Stimulated activated CD8-positive, alpha-beta memory T cell treated with anti-CD3 and anti-CD28 coated beads, Interleukin-2, amount 100 ng/mL, for 1 hour (primary cell): ENCODE results near the gene NEDD4L.
"Not testable (repeated sequence)": the region's sequence is repeated elsewhere in the genome, so short reads cannot be mapped to it uniquely, and the experiment has no call there.

ENCODE experiments used
- DNase-seq, 2 donors: peaks; one replicate each; pipeline ENCODE4 v3.0.0-alpha.2; 2020; ENCODE audit warnings: low read depth in 2 of 2

The NEDD4L gene

DNA sequence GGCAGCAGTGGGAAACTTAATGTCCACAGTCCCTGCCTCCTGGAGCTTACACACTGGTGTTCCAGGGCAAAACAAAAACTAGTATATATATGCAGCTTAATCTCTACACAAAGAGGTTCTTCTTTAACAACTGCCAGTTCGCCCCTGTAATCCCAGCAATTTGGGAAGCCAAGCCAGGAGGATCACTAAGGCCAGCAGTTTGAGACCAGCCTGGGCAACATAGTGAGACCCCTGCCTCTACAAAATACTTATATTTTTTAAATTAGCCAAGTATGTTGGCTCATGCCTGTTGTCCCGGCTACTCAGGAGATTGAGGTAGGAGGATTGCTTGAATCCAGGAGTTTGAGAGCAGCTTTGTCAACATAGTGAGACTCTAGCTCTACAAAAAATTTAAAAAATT, 17.2 kb upstream of the NEDD4L start:
- DNase-seq = no peak

DNA sequence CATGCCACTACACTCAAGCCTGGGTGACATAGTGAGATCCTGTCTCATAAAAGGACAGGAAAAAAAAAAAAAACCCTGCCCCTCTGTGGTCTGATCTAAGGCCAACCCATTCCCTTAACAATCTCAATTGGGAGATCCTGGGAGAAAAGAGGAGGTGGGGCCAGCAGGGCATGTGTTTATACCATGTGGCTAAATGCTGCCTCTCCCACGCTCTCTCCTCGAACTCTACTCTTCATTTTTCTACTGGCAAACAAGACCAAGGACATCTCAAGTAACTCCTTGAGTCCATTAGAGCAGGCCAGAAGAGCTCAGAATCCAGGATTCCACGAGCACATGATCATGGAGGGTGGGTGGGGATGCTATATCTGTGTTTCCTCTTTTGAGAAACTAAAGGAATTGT, 16.7 kb upstream of the NEDD4L start:
- DNase-seq = no peak

DNA sequence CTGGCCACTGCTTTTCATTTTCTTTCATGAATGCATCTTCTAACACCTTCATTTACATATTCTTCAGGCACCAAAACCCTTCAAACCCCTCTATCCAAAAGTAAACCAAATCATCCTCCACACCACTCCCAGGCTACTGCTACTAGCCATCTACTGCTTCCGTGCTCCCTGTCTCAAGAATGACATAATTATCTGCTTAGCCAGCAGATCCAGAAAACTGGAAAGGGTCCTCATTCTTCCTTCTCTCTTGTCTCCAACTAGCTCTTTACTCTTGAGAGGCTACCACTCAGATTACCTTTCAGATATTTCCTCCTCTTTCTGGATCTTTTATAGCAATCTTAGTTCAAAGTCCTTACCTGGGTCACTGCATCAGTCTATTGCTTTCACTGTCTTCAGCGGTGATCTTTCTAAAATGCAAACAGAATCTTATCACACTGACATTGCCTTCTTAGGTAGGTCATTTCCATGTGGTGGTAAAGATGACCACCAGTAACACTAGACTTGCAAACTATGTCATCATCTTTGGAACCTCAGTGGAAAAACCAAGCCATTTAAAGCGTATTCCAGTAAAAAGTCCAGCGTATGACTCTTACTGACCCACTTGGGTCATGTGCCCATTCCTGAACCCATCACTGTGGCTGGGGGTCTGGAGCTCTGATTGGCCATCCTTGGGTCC, 15.8 kb upstream of the NEDD4L start:
- no peak for DNase-seq

DNA sequence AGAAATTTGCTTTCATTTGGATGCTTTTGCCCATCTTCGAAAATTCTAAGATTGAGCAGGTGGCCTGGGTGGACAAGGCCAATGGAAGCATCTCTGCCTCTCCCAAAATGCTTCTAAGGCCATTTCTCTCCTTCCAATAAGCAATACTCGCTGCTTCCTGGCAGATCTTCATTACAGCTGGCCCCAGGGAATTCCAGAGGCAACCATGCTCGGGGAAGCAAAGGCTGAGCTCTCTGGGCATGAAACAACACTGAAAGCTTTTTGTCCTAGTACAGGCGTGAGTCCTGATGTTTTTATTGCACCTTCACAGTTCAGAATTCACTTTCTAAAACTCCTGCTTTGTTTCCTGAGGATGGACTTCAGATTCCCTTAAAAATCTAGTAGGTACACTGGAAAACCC, 11.8 kb upstream of the NEDD4L start:
- DNase-seq = no peak

DNA sequence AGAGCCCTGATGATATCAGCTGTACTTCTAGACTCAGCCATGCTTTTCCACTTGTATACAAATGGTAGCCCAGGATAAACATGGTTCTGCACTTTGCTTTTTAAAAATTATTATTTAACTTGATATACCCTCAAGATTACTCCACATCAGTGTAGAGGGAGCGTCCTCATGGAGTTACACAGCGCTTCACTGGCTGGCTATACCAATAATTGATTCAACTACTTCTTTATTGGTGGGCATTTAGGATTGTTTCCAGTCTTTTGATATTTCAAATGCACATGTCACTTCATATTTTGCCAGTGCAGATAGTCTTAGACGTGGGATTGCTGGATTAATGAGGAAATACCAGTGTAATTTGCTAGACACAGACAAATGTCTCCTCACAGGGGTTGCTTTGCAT, 10.8 kb upstream of the NEDD4L start:
- no peak for DNase-seq

DNA sequence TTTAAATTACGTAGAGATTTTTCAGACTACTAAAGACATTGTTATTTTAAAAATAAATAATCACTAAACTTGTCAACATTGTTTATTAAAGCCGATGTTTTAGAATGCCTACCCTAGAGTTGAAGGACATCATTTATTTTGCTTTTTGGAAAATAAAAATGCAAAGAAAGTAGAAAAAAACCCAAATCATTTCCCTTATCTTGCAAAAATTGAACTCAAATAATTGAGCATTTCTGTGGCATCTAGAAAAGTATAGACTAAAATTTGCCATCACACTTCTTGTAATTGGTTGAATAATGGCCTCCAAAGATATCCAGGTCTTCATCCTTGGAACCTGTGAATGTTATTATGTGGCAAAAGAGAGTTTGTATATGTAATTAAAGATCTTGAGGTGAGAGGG, 9.7 kb upstream of the NEDD4L start:
- DNase-seq = no peak

DNA sequence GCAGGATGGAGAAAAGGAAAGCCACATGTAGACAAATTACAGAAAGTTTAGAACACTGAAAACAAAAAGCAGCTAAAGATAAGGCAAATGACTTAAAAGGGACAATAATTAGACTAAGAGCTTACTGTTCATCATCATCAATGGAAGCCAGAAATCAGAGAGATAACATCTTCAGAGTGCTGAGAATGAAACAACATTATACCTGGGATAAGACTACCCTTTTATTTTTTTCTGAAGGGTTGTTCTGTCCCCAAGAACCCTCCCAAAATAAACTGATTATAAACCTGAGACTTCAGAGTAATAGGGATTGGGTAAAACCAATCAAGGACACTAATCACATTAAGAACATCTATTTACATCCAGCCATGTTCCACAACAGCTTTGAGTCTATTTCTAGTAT, 6.9 kb upstream of the NEDD4L start:
- DNase-seq = no peak

DNA sequence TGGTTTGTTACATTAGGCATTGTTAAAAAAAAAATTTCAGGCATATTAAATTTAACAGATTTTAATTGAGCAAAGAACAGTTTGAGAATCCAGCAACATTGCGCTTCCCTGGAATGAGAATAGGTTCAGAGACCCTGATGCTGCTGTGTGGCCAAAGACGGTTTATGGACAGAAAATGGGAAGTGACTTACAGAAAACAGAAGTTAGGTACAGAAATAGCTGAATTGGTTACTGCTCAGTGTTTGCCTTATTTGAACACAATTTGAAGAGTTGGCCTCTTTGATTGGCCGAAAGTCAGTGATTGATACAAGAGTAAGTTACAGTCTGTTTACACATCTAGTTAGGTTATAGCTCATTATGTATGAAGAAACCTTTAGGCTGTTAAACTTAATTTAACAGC, 6.0 kb upstream of the NEDD4L start:
- DNase-seq = no peak

DNA sequence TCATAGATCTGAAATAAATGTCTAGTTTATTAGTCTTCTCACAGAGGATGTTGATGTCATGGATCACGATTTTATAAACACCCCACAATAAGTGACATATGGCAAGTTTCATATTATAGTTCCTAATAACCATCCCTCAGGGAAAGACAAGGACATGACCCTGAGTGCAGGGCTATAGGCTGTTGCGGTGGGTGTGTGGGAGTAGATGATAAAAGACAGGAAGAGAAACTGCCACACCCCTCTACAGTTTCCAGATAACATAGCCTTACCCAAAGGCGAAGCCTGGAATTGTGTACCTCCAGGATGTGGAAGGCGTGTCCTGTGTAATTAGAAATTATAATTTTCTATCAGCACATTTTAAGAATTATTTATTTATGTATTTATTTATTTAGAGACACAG, 2.4 kb upstream of the NEDD4L start:
- no peak for DNase-seq

DNA sequence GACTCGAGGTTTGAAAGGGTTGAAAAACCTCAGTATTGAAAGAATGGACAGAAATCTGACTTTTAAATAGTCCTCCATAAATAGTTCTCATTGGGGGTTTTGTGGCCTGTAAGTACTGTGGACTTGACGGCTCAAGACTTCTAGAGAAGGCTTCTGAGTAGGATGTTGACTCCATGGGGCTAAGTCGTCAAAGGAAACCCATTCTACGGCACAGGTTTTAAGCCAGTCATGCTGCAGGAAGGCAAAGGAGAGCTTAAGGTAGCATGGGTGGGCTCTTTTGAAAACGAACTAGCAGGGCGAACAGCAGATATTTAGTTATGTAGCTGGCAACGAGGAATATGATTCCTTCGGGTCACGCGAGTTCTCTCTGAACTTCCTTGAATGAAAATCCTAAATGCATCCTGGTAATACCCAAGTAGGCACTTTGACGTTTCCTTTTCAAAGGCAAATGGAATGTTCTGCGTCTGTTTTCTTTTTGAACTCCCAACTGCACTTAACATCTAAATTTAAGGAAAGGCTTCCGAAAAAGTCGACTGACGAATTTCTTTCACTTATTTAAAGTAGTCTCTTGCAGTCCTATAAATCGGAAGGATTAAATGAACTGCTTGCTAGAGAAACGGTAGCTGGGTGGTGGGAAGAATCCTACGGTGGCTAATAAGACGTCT, 1.1 kb upstream of the NEDD4L start:
- DNase-seq = no peak

DNA sequence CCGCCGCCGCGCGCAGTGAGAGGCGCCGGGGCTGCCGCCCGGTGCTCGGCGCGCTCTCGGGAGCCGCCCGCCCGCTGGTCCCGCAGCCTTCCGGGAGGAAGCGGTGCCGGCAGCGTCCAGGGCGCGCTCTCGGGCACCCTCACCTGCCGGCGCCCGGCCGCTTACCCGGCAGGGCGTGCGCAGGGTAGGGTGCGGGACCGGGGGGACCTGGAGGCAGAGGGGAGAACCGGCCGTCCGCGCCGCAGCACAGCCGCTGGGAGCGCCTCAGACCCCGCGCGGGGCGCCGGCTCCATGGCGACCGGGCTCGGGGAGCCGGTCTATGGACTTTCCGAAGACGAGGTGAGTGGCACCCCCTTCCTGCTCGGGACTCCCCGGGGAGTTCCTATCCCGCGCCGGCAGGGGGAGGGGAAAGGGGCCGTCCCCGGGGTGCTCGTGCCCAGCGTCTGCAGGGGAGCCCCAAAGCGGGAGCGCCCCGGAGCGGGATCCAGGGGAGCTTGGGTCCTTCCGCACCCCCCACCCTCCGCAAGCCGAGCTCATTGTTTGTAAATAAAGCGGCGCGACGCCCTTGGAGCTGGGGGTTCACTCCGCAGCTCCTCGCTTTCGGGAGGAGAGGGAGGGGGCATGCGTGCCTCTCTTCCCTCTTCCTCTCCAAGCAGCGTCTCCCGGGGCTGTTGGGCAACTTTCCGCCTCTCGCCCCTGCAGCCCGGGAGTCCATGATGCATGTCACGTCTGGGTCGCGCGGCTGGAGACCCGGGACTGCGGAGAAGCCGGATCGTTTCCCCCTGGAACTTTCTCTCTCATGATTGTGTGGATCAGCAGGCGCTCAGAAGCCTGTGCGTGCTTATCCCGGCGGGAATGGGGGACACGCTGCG, 580 bp downstream of the NEDD4L start:
- peak; percentile 4 to 20 for DNase-seq

DNA sequence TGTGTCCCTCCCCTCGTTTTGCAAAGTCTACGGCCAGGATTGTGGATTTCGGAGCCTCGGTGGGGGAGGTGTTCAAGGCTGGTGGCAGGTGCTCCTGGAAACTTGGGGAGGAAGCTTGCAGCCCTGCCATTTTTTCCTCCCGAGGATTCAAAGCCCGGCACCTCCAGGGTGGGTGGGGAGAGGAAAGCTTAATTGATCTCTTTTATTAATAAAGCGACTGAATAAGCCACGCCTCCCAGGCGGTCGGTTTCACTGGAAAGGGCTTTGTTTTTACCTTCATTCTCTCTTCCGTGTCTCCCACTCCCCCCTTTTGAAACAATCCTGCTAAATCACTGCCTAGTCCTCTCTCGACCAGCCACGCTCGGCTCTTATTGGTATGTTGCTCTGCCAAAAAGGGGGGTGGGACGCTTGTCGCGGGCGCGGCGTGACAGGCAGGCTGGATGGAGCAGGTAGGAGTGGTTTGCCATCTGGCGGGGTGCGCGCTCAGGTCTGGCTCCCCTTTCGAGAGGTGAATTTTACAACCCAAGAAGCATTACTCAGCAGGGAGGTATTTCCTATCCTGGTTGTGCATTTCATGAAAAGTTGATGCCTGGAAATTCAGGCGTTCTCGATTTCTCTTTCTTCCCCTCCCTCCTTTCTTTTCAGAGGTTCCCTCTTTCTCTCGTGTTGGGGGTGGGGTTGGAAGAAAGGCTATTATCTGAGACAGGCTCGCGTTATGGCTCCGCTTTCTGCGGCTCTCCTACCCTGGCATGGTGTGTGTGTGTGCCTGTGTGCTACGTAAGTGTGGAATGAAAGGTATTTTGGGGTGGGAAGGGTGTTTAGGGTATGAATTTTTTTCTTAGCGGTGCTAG, 1.4 kb downstream of the NEDD4L start:
- no peak for DNase-seq

DNA sequence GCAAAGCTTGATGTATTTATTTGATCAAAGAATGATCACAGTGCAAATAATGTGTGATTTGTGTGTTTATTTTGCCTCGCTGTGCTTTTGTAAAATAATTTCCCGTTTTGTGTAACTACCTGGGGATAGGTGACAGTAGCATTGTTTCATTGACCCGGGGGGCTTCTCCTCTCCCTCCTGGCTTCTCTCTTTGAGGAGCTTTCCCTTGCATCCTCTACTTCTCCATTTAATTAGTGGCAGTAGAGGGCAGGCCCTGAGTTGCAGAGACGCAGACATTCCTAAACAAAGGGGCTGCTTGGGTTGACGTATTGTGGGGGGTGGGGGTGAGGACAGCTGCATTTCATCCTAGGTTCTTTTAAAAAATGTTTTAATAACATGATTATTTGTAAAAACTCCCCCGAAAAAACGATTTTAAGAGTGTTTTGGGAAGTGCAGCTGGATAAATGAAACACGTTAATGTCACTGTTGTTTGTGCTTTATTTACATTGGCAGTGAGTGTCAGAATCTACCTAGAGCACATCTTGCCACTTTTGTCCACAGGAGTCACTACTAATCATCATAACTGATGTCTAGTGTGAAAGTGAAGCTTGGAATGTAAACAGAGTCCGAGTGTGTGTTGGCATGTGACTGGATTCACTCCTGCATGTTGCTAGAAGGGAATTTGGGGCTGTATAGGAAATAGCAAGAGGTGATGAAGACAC, 2.2 kb downstream of the NEDD4L start:
- DNase-seq = no peak

DNA sequence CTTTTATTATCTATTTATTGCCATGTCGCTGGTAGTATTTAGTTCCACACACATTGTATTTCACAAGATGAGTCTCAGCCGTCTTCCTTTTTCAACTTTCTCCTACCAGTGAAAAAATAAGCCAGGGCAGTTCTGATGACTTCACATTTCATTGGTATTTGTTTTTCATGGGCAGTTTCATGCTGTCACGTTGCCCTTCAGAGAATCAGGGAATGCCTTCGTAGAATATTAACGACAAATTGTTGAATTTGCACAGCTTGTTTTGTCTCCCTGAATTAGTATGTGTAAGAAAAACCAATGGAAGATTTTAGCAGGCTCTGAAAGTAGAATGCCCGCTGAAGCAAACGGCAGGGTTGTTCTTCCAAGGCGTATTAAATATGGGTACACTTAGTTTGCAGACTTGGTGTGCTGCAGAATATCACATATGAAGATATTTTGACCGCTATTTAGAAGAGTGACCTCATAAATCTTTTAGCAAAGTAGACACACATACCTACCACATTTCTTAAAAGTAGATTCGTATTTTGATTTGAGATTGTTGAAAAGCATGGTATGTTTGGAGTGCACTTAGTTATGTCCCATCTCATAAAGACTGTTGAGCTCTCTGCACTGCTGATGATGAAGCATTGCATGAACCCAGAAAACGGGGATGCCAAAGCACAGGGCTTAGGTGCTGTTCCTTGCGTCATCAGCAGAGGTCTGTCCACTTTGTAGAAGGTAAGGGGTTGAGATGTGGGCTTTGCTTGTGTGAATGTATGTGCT, 2.9 kb downstream of the NEDD4L start:
- no peak for DNase-seq

DNA sequence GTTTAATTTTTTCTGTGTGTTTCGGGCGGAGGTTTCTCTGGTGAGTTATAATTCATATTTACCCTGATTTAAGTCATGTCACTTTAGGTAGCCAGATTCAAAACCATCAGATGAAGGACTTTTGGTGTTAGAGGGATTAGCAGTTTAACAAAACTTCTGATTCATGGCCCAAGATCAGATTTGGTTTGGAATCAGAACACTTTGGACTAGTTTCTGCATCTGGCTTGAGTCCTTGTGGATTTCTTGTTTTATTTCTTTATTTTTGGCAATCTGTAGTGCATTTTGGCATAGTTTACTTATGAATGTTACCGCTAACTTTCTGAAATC, 3.5 kb downstream of the NEDD4L start:
- DNase-seq = no peak

DNA sequence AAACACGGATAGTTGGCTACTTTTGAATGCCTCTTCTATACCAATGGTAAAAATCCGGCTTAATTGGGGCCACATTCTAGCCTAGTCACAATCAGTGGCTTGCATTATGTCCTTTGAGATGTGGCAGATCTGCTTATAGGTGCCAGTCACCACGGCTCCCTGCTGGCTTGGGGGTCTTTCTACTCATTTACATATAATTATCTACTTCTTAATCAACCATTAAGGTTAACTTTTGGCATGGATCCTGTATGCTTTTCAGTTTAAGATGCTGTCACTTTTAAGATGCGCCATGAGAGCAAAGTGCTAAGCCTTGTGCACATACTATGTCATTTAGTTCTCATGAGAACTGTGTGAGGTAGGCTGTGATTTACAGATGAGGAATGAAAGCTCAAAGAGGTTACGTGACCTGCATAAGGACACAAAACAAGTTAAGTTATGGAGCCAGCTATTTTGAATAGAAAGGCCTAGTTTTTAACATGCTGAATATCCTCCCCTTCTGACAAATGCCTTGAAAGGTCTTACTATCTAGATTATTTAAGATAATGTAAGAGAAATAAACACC, 4.1 kb downstream of the NEDD4L start:
- DNase-seq = no peak

DNA sequence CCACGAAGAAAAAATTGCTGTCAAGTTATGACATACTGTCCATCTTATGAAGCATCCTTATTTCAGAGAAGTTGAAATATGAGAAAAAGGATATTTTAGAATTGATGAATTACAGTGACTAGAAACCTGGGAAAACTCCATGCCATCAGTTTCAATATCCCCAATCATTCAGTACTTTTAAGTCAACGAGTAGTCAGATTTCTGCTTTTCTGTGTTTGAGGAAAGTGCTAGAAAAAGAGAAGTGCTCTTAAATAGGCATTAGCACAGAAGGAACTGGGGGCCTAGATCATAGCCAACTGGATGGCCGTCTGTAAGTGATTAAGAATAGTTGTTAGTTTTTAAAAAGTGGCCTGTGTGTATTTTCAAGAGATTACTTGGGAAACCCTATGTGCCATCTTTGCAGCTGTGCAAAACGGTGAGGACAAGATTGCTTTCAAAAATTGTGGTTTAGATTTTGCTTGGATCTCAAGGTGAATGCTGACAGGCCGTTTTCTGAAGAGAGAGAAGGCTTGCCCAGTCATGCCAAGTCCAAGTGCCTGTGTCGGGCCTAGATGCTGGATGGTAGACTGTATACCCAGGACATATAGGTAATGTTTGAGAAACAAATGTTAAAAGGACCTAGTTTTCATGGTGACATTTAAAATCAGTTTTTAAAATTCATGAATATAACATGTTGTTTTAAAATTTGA, 5.1 kb downstream of the NEDD4L start:
- DNase-seq = no peak

DNA sequence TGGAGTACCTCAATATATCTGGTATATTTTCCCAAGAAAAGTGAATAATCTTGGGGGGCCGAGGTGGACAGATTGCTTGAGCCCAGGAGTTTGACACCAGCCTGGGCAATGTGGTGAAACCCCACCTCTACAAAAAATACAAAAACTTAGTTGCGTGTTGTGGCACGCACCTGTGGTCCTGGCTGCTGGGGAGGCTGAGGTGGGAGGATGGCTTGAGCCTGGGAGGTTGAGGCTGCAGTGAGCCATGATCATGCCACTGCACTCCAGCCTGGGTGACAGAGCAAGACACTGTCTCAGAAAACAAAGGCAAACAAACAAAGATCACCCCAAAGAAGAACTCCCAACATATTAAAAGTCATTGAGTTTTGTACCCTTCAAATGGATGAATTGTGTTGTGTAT, 6.9 kb downstream of the NEDD4L start:
- DNase-seq = not testable (repeated sequence)

DNA sequence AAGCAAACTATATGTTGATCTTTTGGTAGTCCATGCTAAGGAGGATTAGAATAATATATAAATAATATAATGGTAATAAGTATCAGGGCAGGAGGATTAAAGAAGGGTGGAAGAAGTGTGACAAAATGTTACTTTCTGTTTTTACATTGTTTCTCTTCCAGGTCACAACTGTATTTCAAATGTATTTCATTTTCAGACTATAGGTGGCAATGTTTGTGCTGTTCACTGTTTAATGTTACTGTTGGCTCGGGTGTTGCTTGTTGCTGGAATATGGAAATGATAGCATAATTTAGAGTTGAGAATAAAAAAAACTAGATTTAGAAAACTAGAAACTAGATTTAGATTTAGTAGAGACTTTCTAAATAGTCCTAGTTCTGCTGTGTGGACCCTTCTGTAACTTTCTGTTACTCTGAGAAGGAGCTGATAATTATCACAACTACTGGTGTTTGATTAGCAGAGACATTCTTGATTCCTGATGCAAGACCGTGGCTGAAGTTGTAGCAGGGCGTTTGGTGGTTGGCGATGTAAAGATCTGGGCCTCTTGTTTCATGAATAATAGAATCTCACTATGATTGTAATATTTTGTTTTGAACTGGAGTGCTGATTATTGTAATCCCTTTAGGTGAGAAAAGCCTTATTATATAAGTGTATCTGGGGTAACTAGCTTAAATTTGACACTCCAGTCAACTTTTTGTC, 7.9 kb downstream of the NEDD4L start:
- no peak for DNase-seq
